HT-29 (cell line): ENCODE results near the gene YTHDF2. TPM values are rescaled to one million over a fixed set of nuclear protein-coding genes. Genes with fewer than 3 reads are reported as not detected.

Experiments used
- DNase-seq: peaks from one replicate; pipeline ENCODE4 v3.0.0-alpha.2; 2015; ENCODE audit warnings: low spot score
- small RNA-seq: library from RNA; depleted of rRNA; stranded (forward); fragments of <200 nt; gene quantifications from one replicate; pipeline ENCODE3, GENCODE V24; 2014
- total RNA-seq: library from RNA; depleted of rRNA; stranded (reverse); fragments of >200 nt; shearing (Covaris generic); gene quantifications from 2 replicates; pipeline ENCODE4 v1.2.3, GENCODE V29; 2014; rRNA removed

The YTHDF2 gene
- total RNA-seq, 1 experiment from 2014 or later: 45.5 TPM

- no peak for DNase-seq
Measured at GRCh38 chr1:28801461-28801860, 64.7 kb downstream of the YTHDF2 start.

DNA sequence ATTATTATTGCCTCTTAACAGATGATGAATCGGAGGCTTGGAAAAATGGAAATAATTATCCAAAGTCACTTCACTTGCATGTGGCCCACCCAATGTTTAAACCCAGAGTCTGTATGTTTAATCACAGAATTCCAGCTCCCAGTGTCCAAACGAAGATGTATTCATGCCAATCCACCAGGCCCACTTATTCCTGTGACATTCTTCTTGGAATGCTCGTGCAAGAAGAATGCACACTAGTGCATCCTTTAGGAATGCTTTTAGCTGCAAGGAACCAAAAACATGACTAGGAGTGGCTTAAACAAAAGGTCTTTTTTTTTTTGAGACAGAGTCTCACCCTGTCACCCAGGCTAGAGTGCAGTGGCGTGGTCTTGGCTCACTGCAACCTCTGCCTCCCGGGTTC is 66.3 kb downstream of the YTHDF2 start:
- DNase-seq: no peak

DNA sequence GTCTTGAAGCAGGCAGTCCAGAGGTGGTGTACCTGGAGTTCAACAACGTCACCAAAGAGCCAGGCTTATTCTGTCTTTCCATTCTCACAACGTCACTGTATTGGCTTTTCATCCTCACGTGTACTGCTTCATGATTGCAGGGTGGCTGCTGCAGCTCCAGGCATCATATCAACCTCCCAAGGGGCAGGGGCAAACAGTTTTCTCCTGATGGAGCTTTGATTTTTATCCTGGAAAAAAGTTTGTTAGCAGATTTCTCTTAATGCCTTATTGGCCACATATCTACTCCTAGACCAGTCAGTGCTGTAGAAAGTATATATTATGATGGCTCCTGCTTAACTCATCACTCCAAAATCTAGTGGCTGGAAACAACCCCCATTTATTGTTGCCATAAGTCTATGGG is 66.9 kb downstream of the YTHDF2 start:
- no peak for DNase-seq

DNA sequence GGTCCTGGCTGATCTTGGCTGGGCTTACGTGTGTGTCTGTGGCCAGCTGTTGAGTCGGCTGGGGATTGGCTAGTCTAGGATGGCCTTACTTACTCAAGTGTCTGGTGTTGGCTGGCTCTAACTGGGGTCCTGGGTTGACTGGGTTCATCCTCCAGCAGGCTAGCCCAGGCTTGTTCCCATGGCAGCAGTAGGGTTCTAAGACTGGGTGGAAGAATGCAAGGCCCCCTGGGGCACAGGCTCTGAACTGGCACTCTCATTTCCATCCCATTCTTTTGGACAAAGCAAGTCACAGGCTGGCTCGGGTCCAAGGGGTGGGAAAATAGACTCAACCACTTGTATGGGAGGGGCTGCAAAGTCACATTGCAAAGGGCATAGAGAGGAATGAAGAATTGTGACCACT is 67.3 kb downstream of the YTHDF2 start:
- no peak for DNase-seq

GRCh38 chr1:28807046-28807445 is 70.3 kb downstream of the YTHDF2 start:
- DNase-seq: no peak

- DNase-seq: no peak
Measured at GRCh38 chr1:28807986-28808385, 71.2 kb downstream of the YTHDF2 start.

- no peak for DNase-seq
Measured at GRCh38 chr1:28811369-28811765, 74.6 kb downstream of the YTHDF2 start.

GRCh38 chr1:28811766-28812668 is 75.3 kb downstream of the YTHDF2 start, which contains the start of gene OPRD1:
Gene OPRD1 (plus strand): TSS chr1:28812170. CDS start chr1:28812384, 214 bp downstream.
- no peak for DNase-seq

DNA sequence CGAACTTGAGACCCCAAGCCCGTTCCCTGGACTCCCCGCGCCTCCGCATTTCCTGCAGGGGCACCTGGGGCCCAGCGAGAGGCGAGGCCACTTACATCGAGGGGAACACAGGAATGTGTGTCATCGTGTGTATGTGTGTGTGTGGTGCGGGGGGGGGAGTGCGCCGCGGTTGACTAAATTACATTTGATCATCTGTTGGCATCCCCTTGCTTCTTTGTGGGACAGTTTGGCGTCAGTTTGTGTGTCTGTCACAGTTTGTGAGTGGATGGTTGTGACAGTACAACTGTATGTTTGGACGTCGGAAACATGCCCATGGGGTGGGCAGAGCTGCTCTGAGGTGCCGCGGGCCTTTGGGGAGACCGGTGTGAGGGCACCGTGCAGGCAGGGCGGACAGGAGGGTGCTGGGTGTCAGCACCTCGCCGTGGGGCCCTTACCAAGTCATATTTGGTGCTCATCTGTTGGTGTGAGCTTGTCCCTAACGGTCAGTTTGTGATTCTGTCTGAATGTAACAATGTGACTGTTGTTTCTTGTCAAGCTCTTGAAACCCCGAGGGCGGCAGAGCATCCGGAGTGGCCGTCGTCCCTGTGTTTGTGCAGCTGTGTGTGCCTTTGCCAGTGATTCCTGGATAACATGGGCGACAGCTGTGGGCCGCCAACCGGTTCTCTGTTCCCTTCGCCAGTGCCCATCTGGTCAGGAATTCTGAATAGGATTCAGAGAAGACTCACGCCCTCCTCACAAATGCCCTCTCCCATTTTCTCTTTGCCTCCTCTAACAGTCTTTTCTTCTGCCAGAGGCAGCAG is 76.1 kb downstream of the YTHDF2 start:
- no peak for DNase-seq

DNA sequence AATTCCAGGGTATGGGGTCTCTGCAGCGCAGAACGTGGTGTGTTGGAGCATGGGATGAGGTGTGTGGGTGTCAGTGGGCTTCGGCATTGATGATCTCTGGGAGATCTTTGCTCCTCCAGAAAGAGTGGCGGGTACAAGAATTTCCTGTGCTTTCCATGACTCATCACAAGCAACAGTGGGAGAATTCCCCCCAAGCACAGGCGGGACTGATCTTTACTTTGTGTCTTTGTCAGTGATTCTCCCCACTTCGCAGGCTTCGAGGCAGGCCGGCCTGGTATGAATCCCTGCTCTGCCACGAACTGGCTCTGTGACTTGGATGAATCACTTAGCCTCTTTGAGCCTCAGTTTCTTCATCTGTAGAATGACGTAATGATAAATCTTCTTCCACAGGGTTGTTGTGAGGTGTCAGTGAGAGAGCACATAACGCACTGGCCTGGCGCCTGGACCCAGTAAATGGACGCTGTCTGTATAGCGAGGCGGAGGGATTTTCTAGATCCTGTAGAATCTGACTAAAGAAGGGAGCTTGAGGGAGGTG is 77.3 kb downstream of the YTHDF2 start:
- DNase-seq: no peak

DNA sequence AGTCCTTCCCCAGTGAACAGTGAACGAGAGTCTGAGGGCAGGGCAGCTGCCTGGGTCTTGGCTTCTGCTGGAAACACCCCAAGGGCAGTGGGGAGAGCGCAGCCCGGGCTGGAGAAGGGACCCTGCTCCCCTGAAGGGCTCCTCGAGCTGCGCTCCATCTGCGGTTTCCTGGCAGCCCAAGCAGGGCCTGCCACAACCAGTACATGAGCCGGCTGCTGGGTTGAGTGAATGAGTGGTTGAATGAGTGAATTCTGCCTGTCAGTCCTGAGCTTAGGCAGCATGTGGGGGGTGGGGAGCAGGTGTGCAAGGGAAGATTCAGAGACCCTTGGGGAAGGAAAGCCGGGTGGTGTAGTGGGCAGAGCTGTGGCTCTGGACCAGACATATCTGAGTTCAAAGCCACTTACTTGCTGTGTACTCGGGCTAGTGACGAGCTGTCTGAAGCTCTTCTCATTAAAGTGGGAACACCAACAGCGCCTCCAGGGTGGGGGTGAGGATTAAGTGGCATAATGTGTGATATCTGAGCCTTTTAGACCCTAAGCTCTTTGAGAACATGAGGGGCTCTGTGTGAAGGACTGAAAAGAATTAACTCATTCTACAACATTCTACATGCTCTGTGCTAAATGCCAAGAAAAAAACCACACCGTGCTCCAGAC is 78.9 kb downstream of the YTHDF2 start:
- DNase-seq: no peak

- DNase-seq: no peak
Measured at GRCh38 chr1:28817133-28817532, 80.4 kb downstream of the YTHDF2 start.

DNA sequence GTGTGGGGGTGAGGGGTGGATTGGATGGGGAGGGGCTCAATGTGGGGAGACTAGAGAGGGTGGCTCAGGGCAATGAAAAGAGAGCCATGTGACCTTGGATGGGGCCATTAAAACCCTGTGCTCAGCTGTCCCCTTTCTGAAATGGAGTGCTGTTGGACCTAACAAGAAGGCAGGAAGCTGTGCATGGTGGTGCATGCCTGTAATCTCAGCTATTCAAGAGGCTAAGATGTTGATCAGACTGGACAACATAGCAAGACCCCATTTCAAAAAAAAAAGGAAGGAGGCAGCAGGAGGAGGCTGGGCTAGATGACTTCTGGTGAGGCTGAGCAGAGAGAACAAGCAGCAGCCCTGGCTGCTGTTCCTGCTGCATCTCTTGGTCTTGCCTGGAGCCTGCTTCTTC is 82.3 kb downstream of the YTHDF2 start:
- DNase-seq: no peak

Small RNAs within 50 kb of the gene (small RNA-seq; reads per million reads assigned to genes)
- gene RF00422: not detected

Other genes starting within 250 kb of the YTHDF2 start
- gene RCC1, start 230.9 kb upstream of the YTHDF2 start, total RNA-seq: 131 and 136 TPM in 2 replicates
- 22.0 and 23.9 TPM in 2 replicates for gene TRNAU1AP, start 183.9 kb upstream of the YTHDF2 start, total RNA-seq
- 0.81 and 0.97 TPM in 2 replicates for gene RAB42, start 144.7 kb upstream of the YTHDF2 start, total RNA-seq
- gene TAF12, start 93.9 kb upstream of the YTHDF2 start, total RNA-seq: 28.9 TPM in 2 replicates
- gene RNU11, start 88.3 kb upstream of the YTHDF2 start, total RNA-seq: not detected in 2 replicates
- 6.2 and 9.2 TPM in 2 replicates for gene GMEB1, start 68.2 kb upstream of the YTHDF2 start, total RNA-seq
- gene OPRD1, start 75.2 kb downstream of the YTHDF2 start, total RNA-seq: under 0.01 and 0.03 TPM in 2 replicates
- 35.2 and 36.4 TPM in 2 replicates for gene EPB41, start 177.6 kb downstream of the YTHDF2 start, total RNA-seq